ENCODE measurements around the gene RAB3IL1.

Gene RAB3IL1

GRCh38 chr11:61896665-61897386, 20.5 kb downstream of the RAB3IL1 start:
- no peaks in the 10 kb centered on the region for H3K36me3 ChIP-seq (ENCODE audit: control insufficient read depth, insufficient read depth, low read length)

GRCh38 chr11:61895718-61896059, 21.7 kb downstream of the RAB3IL1 start:
- no peak for DNase-seq
- Histone ChIP-seq H3K4me1 (ENCODE audit: control insufficient read depth, insufficient read depth, low read length, poor library complexity, severe bottlenecking) (peaks cover 2% of the 10 kb centered on the region), H3K9me3 (ENCODE audit: control insufficient read depth, low read length) (no peaks in the 10 kb centered on the region), H3K36me3 (ENCODE audit: control insufficient read depth, insufficient read depth, low read length) (no peaks in the 10 kb centered on the region), H3K4me3 (ENCODE audit: insufficient read depth, low read depth, low read length, poor library complexity, severe bottlenecking) (no peak overlapping the region), H3K27me3 (replicated peaks; ENCODE audit: control insufficient read depth, insufficient read depth, low read length, poor library complexity, severe bottlenecking) (no peaks in the 10 kb centered on the region), H3K27ac (ENCODE audit: insufficient read depth, low read length, poor library complexity, severe bottlenecking) (no peak overlapping the region)

More at GRCh38 chr11:61896665-61897386, 20.5 kb downstream of the RAB3IL1 start:
- H3K27ac ChIP-seq (ENCODE audit: insufficient read depth, low read length, poor library complexity, severe bottlenecking) = no peak overlapping the region
- H3K9me3 ChIP-seq (ENCODE audit: control insufficient read depth, low read length) = no peaks in the 10 kb centered on the region
- no peak for DNase-seq
- no peak overlapping the region for H3K4me3 ChIP-seq (ENCODE audit: insufficient read depth, low read depth, low read length, poor library complexity, severe bottlenecking)
- H3K4me1 ChIP-seq (ENCODE audit: control insufficient read depth, insufficient read depth, low read length, poor library complexity, severe bottlenecking) = no peaks in the 10 kb centered on the region
- no peaks in the 10 kb centered on the region for H3K27me3 ChIP-seq (replicated peaks; ENCODE audit: control insufficient read depth, insufficient read depth, low read length, poor library complexity, severe bottlenecking)

- peaks cover 7% of the 10 kb centered on the region for H3K4me1 ChIP-seq (ENCODE audit: control insufficient read depth, insufficient read depth, low read length, poor library complexity, severe bottlenecking)
- no peaks in the 10 kb centered on the region for H3K27me3 ChIP-seq (replicated peaks; ENCODE audit: control insufficient read depth, insufficient read depth, low read length, poor library complexity, severe bottlenecking)
- no peak overlapping the region for H3K4me3 ChIP-seq (ENCODE audit: insufficient read depth, low read depth, low read length, poor library complexity, severe bottlenecking)
- no peak for DNase-seq
- no peaks in the 10 kb centered on the region for H3K36me3 ChIP-seq (ENCODE audit: control insufficient read depth, insufficient read depth, low read length)
- H3K9me3 ChIP-seq (ENCODE audit: control insufficient read depth, low read length) = no peaks in the 10 kb centered on the region
- no peak overlapping the region for H3K27ac ChIP-seq (ENCODE audit: insufficient read depth, low read length, poor library complexity, severe bottlenecking)
Measured at GRCh38 chr11:61895046-61895717, 22.2 kb downstream of the RAB3IL1 start.

GRCh38 chr11:61893981-61894380, 23.4 kb downstream of the RAB3IL1 start:
- DNase-seq = no peak
- no peaks in the 10 kb centered on the region for H3K36me3 ChIP-seq (ENCODE audit: control insufficient read depth, insufficient read depth, low read length)

GRCh38 chr11:61892085-61892370, 25.3 kb downstream of the RAB3IL1 start:
- Histone ChIP-seq H3K9me3 (ENCODE audit: control insufficient read depth, low read length) (no peaks in the 10 kb centered on the region), H3K4me1 (ENCODE audit: control insufficient read depth, insufficient read depth, low read length, poor library complexity, severe bottlenecking) (peaks cover 9% of the 10 kb centered on the region), H3K27ac (ENCODE audit: insufficient read depth, low read length, poor library complexity, severe bottlenecking) (peak overlapping the region; percentile 60), H3K4me3 (ENCODE audit: insufficient read depth, low read depth, low read length, poor library complexity, severe bottlenecking) (peak overlapping the region; percentile 60), H3K27me3 (replicated peaks; ENCODE audit: control insufficient read depth, insufficient read depth, low read length, poor library complexity, severe bottlenecking) (no peaks in the 10 kb centered on the region), H3K36me3 (ENCODE audit: control insufficient read depth, insufficient read depth, low read length) (no peaks in the 10 kb centered on the region)
- DNase-seq = no peak

More at GRCh38 chr11:61893981-61894380, 23.4 kb downstream of the RAB3IL1 start:
- Histone ChIP-seq H3K4me3 (ENCODE audit: insufficient read depth, low read depth, low read length, poor library complexity, severe bottlenecking) (no peak overlapping the region), H3K27ac (ENCODE audit: insufficient read depth, low read length, poor library complexity, severe bottlenecking) (no peak overlapping the region), H3K9me3 (ENCODE audit: control insufficient read depth, low read length) (no peaks in the 10 kb centered on the region), H3K4me1 (ENCODE audit: control insufficient read depth, insufficient read depth, low read length, poor library complexity, severe bottlenecking) (peaks cover 9% of the 10 kb centered on the region), H3K27me3 (replicated peaks; ENCODE audit: control insufficient read depth, insufficient read depth, low read length, poor library complexity, severe bottlenecking) (no peaks in the 10 kb centered on the region)

GRCh38 chr11:61891331-61892084, 25.9 kb downstream of the RAB3IL1 start, which contains the start of gene FADS3:
Gene FADS3 (minus strand): TSS chr11:61891545. CDS start chr11:61891381, 164 bp downstream.
- Histone ChIP-seq H3K4me1 (ENCODE audit: control insufficient read depth, insufficient read depth, low read length, poor library complexity, severe bottlenecking) (peaks cover 9% of the 10 kb centered on the region), H3K4me3 (ENCODE audit: insufficient read depth, low read depth, low read length, poor library complexity, severe bottlenecking) (peak within 1 kb of the TSS; percentile 85), H3K27me3 (replicated peaks; ENCODE audit: control insufficient read depth, insufficient read depth, low read length, poor library complexity, severe bottlenecking) (no peaks in the 10 kb centered on the region), H3K36me3 (ENCODE audit: control insufficient read depth, insufficient read depth, low read length) (no peaks in the 10 kb centered on the region), H3K27ac (ENCODE audit: insufficient read depth, low read length, poor library complexity, severe bottlenecking) (peak within 1 kb of the TSS; percentile 61), H3K9me3 (ENCODE audit: control insufficient read depth, low read length) (no peaks in the 10 kb centered on the region)
- DNase-seq = peak; percentile 60 to 73 (median 62)

GRCh38 chr11:61890529-61891330, 26.6 kb downstream of the RAB3IL1 start:
- peak overlapping the region; percentile 61 for H3K27ac ChIP-seq (ENCODE audit: insufficient read depth, low read length, poor library complexity, severe bottlenecking)
- no peaks in the 10 kb centered on the region for H3K27me3 ChIP-seq (replicated peaks; ENCODE audit: control insufficient read depth, insufficient read depth, low read length, poor library complexity, severe bottlenecking)
- DNase-seq = peak in 2 of 3 donors; percentile 7 to 23
- no peaks in the 10 kb centered on the region for H3K9me3 ChIP-seq (ENCODE audit: control insufficient read depth, low read length)
- H3K36me3 ChIP-seq (ENCODE audit: control insufficient read depth, insufficient read depth, low read length) = no peaks in the 10 kb centered on the region
- peaks cover 9% of the 10 kb centered on the region for H3K4me1 ChIP-seq (ENCODE audit: control insufficient read depth, insufficient read depth, low read length, poor library complexity, severe bottlenecking)
- peak overlapping the region; percentile 85 for H3K4me3 ChIP-seq (ENCODE audit: insufficient read depth, low read depth, low read length, poor library complexity, severe bottlenecking)

GRCh38 chr11:61889831-61890230, 27.5 kb downstream of the RAB3IL1 start:
- H3K4me1 ChIP-seq (ENCODE audit: control insufficient read depth, insufficient read depth, low read length, poor library complexity, severe bottlenecking) = peaks cover 9% of the 10 kb centered on the region
- no peak overlapping the region for H3K4me3 ChIP-seq (ENCODE audit: insufficient read depth, low read depth, low read length, poor library complexity, severe bottlenecking)

GRCh38 chr11:61888590-61888989, 28.8 kb downstream of the RAB3IL1 start:
- Histone ChIP-seq H3K9me3 (ENCODE audit: control insufficient read depth, low read length) (no peaks in the 10 kb centered on the region), H3K4me1 (ENCODE audit: control insufficient read depth, insufficient read depth, low read length, poor library complexity, severe bottlenecking) (peaks cover 9% of the 10 kb centered on the region), H3K4me3 (ENCODE audit: insufficient read depth, low read depth, low read length, poor library complexity, severe bottlenecking) (no peak overlapping the region), H3K36me3 (ENCODE audit: control insufficient read depth, insufficient read depth, low read length) (no peaks in the 10 kb centered on the region), H3K27me3 (replicated peaks; ENCODE audit: control insufficient read depth, insufficient read depth, low read length, poor library complexity, severe bottlenecking) (no peaks in the 10 kb centered on the region), H3K27ac (ENCODE audit: insufficient read depth, low read length, poor library complexity, severe bottlenecking) (no peak overlapping the region)
- no peak for DNase-seq

More at GRCh38 chr11:61889831-61890230, 27.5 kb downstream of the RAB3IL1 start:
- no peaks in the 10 kb centered on the region for H3K36me3 ChIP-seq (ENCODE audit: control insufficient read depth, insufficient read depth, low read length)
- no peaks in the 10 kb centered on the region for H3K27me3 ChIP-seq (replicated peaks; ENCODE audit: control insufficient read depth, insufficient read depth, low read length, poor library complexity, severe bottlenecking)
- H3K9me3 ChIP-seq (ENCODE audit: control insufficient read depth, low read length) = no peaks in the 10 kb centered on the region
- DNase-seq = no peak
- no peak overlapping the region for H3K27ac ChIP-seq (ENCODE audit: insufficient read depth, low read length, poor library complexity, severe bottlenecking)
